IPS-20b (cell line): ENCODE measurements around the gene KTN1.

ENCODE experiments used
- H3K27ac ChIP-seq: one replicate; pipeline ENCODE4 v1.5.1; 2013; ENCODE audit warnings: low read length
- H3K27me3 ChIP-seq: 2 replicates; pipeline ENCODE4 v1.6.1; 2013; ENCODE audit warnings: mild to moderate bottlenecking, low read length, inconsistent platforms; ENCODE audit not compliant: insufficient read depth
- H3K36me3 ChIP-seq: 2 replicates; pipeline ENCODE4 v1.6.1; 2013; ENCODE audit warnings: low read depth, mild to moderate bottlenecking, inconsistent platforms, low read length, moderate library complexity; ENCODE audit not compliant: insufficient read depth
- H3K4me1 ChIP-seq: 2 replicates; pipeline ENCODE4 v1.6.1; 2013; ENCODE audit warnings: mild to moderate bottlenecking, control low read depth, inconsistent platforms, low read length, moderate library complexity; ENCODE audit not compliant: insufficient read depth
- H3K4me3 ChIP-seq: 2 replicates; pipeline ENCODE4 v1.5.1; 2013; ENCODE audit warnings: mild to moderate bottlenecking, low read length, inconsistent platforms
- H3K9ac ChIP-seq: 2 replicates; pipeline ENCODE4 v1.6.1; 2013; ENCODE audit warnings: low read depth, mild to moderate bottlenecking, inconsistent platforms, low read length, moderate library complexity
- H3K9me3 ChIP-seq: 2 replicates; pipeline ENCODE4 v1.6.1; 2013; ENCODE audit warnings: mild to moderate bottlenecking, low read depth, low read length, inconsistent platforms; ENCODE audit not compliant: insufficient read depth

The KTN1 gene

DNA sequence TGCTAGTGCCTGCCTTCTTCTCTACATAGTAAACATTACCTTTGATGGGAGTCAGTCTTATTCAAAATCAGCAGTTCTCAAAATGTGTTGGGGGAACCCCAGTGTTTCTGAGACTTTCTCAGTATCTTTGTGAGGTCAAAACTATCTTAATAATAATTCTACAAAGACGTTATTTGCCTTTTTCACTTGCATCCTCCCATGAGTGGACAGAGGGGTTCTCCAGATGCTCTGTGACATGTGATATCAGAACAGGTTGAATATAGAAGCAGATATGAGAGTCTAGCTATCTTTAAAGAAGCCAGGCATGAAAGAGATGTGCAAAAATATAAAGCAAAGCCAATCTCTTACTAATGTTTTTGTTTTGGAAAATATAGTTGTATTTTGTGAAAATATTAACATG lies 144.7 kb downstream of the KTN1 start:
- Histone ChIP-seq H3K36me3 (no peaks in the 10 kb centered on the region), H3K9ac (no peak overlapping the region), H3K4me3 (no peak overlapping the region), H3K27me3 (no peaks in the 10 kb centered on the region), H3K9me3 (no peaks in the 10 kb centered on the region), H3K4me1 (no peaks in the 10 kb centered on the region), H3K27ac (no peak overlapping the region)

DNA sequence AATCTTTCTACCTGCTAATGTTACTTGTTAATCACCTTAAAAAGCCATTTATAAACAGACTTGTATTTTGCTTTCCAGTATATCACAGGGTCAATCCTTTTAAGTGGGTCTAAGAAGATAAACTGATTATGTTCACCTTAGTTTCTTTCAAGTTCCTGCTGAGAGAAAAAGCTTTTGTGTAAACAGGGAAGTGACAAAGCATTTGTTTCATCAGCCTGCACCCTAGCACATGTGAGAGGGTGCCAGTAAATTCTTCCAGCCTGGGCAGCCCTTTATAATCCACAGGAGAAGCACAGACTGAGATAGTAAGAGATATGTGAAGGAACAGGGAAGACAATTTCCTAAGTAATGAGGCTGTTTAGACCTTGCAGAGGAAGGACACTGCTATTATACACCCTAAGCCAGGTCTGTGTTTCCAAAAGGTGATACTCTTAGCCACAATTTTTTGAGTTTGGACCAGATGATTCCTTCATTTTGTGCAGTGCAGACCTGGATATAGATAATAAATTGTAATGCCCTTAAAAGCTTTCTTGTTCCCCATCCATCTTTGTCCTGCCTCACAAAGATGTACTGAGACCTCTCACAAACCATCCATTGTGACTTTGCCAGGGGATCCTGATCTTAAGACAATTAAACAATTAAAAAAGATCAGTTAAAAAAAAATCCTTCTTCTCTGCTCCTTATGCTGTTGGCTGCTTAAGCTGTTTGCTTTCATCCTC lies 150.7 kb downstream of the KTN1 start:
- H3K27ac ChIP-seq = no peak overlapping the region
- H3K27me3 ChIP-seq = no peaks in the 10 kb centered on the region
- H3K36me3 ChIP-seq = no peaks in the 10 kb centered on the region
- no peaks in the 10 kb centered on the region for H3K9me3 ChIP-seq
- H3K9ac ChIP-seq = no peak overlapping the region
- no peaks in the 10 kb centered on the region for H3K4me1 ChIP-seq
- no peak overlapping the region for H3K4me3 ChIP-seq

DNA sequence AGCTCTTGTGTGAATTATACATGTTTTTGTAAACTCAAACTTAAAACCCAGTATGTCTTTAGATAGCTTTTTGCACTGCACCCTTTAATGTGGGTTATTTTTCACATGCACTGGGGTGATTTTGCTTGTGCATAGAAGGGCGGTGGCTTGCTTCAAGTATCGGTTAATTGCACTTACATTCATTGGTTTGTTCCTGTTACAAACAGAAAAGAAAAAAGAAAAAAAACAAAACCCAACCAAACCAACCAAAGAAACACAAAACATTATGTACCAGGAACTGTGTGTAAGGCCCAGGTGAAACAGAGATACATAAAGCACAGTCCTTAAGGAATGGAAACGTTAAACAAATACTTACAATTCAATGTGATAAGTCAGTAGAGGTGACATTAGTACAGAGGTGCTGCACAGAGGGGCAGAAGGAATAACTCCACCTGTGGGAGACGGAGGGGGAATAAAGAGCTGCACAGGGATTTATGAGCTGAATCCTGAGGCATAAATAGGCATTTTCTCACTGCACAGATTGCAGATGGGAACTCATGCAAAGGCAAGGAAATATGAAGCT lies 151.4 kb downstream of the KTN1 start:
- Histone ChIP-seq H3K27me3 (no peaks in the 10 kb centered on the region), H3K9me3 (no peaks in the 10 kb centered on the region), H3K27ac (no peak overlapping the region), H3K4me1 (no peaks in the 10 kb centered on the region), H3K4me3 (no peak overlapping the region), H3K36me3 (no peaks in the 10 kb centered on the region), H3K9ac (no peak overlapping the region)

DNA sequence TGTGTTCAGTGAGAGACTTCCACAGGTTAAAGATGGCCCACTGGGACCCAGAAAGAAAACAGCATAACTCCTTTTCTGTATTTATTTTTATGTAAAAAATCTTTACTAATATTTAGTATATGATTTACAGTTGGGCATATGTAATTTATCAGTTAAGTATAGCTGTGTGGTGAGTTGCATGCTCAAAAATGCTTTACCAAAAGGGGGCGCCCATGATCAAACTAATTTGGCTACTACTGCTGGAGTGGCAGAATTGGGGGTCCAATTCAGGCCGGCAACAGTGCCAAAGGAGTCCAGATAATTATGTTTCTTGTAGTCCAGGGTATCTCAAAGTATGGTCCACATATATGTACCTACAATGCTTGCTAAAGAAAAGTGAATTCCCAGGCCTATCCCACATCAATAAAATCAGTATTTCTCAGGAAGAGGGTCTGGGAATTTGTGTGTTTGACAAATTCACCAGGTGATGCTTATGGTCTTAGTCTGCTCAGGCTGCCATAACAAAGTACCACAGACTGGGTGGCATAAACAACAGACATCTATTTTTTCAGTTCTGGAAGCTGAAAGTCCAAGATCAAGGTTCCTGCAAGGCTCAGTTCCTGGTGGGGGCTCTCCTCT lies 152.0 kb downstream of the KTN1 start:
- no peaks in the 10 kb centered on the region for H3K9me3 ChIP-seq
- H3K4me3 ChIP-seq = no peak overlapping the region
- no peaks in the 10 kb centered on the region for H3K36me3 ChIP-seq
- H3K4me1 ChIP-seq = no peaks in the 10 kb centered on the region
- H3K9ac ChIP-seq = no peak overlapping the region
- no peak overlapping the region for H3K27ac ChIP-seq
- H3K27me3 ChIP-seq = no peaks in the 10 kb centered on the region

DNA sequence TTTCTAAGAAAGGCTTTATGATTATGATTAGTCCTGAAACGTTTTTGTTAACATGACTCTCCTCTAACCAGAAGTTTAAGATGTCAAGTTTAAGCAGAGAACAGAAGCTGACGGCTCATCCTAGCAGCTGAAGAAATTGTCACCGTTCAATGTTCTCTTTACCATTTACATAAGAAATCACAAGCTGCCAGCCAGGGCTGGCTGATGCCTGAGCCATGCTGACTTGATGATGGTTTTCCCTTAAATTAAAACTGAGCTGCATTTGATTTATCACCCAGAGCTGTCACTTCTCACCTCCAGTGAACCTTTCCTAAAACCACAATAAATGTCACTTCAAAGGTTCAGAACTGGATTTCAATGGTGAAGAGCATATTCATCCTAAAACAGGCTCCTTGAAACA lies 153.6 kb downstream of the KTN1 start:
- Histone ChIP-seq H3K27me3 (no peaks in the 10 kb centered on the region), H3K27ac (no peak overlapping the region), H3K9ac (no peak overlapping the region), H3K4me3 (no peak overlapping the region), H3K36me3 (no peaks in the 10 kb centered on the region), H3K9me3 (no peaks in the 10 kb centered on the region), H3K4me1 (no peaks in the 10 kb centered on the region)
